Loucy (cell line): ENCODE results near the gene ASMTL.

Source experiments
- EZH2phosphoT487 ChIP-seq: fragments of 200-600 bp; IDR thresholded peaks from 2 replicates; pipeline ENCODE4 v1.6.1; 2018; ENCODE audit warnings: antibody characterized with exemption, mild to moderate bottlenecking, moderate library complexity, borderline replicate concordance
- TF ChIP-seq, protein P1 (sequence below): fragments of 200-600 bp; sonication (generic); conservative IDR thresholded peaks from 2 replicates; pipeline ENCODE4 v1.5.1; 2014; ENCODE audit warnings: mild to moderate bottlenecking, antibody characterized with exemption, low read length

DNA sequence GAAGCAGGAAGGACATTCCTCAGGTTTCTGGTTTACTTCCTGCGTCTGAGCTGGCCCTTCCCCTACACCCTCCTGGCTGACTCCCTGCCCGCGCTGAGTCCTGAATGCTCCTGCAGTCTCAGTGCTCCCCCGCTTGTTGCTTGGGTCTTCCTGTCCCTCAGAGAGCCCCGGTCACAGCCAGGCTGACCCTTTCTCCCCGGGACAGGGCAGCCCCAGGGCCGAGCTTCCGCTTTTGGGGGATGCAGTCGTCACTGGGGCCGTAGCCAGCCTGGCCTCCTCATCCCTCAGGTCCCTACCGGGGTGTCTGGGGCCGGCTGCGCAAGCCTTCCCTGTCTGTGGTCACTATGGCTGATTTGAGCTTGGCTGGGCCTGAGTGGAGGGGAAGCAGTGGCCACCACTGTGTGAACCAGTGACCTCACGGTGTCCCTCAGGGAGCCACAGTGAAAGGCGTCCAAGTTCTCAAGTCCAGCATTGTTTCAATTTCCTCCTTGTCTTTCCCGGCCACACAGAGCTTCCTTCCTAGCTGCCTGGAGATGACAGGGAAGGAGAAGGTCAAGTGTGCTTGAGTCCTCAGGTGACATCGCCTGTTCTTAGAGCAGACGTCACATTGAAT, 34.1 kb upstream of the ASMTL start:
- TF ChIP-seq, protein P1, sequence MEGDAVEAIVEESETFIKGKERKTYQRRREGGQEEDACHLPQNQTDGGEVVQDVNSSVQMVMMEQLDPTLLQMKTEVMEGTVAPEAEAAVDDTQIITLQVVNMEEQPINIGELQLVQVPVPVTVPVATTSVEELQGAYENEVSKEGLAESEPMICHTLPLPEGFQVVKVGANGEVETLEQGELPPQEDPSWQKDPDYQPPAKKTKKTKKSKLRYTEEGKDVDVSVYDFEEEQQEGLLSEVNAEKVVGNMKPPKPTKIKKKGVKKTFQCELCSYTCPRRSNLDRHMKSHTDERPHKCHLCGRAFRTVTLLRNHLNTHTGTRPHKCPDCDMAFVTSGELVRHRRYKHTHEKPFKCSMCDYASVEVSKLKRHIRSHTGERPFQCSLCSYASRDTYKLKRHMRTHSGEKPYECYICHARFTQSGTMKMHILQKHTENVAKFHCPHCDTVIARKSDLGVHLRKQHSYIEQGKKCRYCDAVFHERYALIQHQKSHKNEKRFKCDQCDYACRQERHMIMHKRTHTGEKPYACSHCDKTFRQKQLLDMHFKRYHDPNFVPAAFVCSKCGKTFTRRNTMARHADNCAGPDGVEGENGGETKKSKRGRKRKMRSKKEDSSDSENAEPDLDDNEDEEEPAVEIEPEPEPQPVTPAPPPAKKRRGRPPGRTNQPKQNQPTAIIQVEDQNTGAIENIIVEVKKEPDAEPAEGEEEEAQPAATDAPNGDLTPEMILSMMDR, result no peak
- TF ChIP-seq EZH2phosphoT487, result no peak
